ENCODE data around the gene OLAH.
A peak's percentile ranks its signal among the peaks of the same experiment; 100 is the strongest.
"Not testable (repeated sequence)": the region's sequence is repeated elsewhere in the genome, so short reads cannot be mapped to it uniquely, and the experiment has no call there.

Gene OLAH

DNA sequence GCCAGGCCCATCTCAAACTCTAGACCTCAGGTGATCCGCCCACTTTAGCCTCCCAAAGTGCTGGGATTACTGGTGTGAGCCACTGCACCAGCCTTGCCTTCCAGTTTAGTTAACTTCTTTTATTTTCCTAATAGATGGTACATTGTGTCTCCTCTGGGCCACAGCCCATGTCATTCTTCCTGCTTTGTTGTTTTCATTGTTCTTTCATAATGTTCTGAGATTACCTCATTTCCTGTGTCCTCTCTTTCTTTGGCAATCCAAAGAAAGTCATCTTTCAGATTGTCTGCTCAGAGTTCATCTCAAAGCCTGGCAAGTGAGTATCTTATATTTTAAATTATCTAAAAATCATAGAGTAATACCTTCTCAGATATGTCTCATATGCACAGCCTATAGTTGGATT lies at the start of gene OLAH:
TSS of gene OLAH (plus strand) at position 270 of the 400 bp plus-strand sequence. CDS start 3,346 bp downstream, outside the sequence.
- Histone ChIP-seq H3K36me3 (ENCODE audit: control insufficient read depth, insufficient read depth, low read length, severe bottlenecking) (no peaks in the 10 kb centered on the region), H3K9me3 (ENCODE audit: control insufficient read depth, low read length) (peaks cover 10% of the 10 kb centered on the region), H3K27me3 (replicated peaks; ENCODE audit: control insufficient read depth, insufficient read depth, low read length) (peaks cover 11% of the 10 kb centered on the region), H3K4me3 (ENCODE audit: low read length) (no peak within 1 kb of the TSS), H3K4me1 (ENCODE audit: control insufficient read depth, insufficient read depth, low read length) (peaks cover 14% of the 10 kb centered on the region), H3K9ac (ENCODE audit: low read length) (no peak within 1 kb of the TSS)
- peak; percentile 31 for DNase-seq (ENCODE audit: low read depth)

- H3K36me3 ChIP-seq (ENCODE audit: control insufficient read depth, insufficient read depth, low read length, severe bottlenecking): no peaks in the 10 kb centered on the region
- no peak overlapping the region for H3K9ac ChIP-seq (ENCODE audit: low read length)
- DNase-seq (ENCODE audit: low read depth): peak; percentile 48
- H3K9me3 ChIP-seq (ENCODE audit: control insufficient read depth, low read length): no peaks in the 10 kb centered on the region
- H3K4me3 ChIP-seq (ENCODE audit: low read length): no peak overlapping the region
- peaks cover 3% of the 10 kb centered on the region for H3K27me3 ChIP-seq (replicated peaks; ENCODE audit: control insufficient read depth, insufficient read depth, low read length)
- no peaks in the 10 kb centered on the region for H3K4me1 ChIP-seq (ENCODE audit: control insufficient read depth, insufficient read depth, low read length)
Measured at GRCh38 chr10:14995964-14996565, 47.7 kb upstream of the OLAH start.

GRCh38 chr10:15013530-15013929 lies 30.2 kb upstream of the OLAH start:
- H3K36me3 ChIP-seq (ENCODE audit: control insufficient read depth, insufficient read depth, low read length, severe bottlenecking); H3K9me3 ChIP-seq (ENCODE audit: control insufficient read depth, low read length); H3K4me3 ChIP-seq (ENCODE audit: low read length); H3K4me1 ChIP-seq (ENCODE audit: control insufficient read depth, insufficient read depth, low read length); DNase-seq (ENCODE audit: low read depth); H3K9ac ChIP-seq (ENCODE audit: low read length): not testable (repeated sequence)
- peaks cover 14% of the 10 kb centered on the region for H3K27me3 ChIP-seq (replicated peaks; ENCODE audit: control insufficient read depth, insufficient read depth, low read length)

DNA sequence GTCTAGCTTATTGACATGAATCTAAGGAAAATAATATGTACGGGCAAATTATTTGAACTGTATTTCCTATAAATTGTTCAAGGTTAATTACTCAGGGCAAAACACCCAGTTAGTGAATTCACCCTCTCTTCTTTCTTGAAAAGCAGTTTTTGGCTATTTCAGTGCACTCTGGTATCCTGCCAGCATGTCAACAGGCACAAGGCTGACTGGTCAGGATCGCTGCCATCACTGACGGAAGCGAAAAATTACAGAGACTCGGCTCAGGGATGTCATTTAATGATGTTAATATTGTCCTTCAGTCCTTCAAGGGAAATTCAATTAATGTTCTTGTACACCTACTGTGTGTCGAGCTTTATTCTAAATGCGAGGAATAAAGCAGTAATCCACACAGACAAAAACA lies 28.3 kb upstream of the OLAH start:
- Histone ChIP-seq H3K36me3 (ENCODE audit: control insufficient read depth, insufficient read depth, low read length, severe bottlenecking) (no peaks in the 10 kb centered on the region), H3K9me3 (ENCODE audit: control insufficient read depth, low read length) (no peaks in the 10 kb centered on the region), H3K4me1 (ENCODE audit: control insufficient read depth, insufficient read depth, low read length) (no peaks in the 10 kb centered on the region), H3K27me3 (replicated peaks; ENCODE audit: control insufficient read depth, insufficient read depth, low read length) (peaks cover 14% of the 10 kb centered on the region), H3K9ac (ENCODE audit: low read length) (no peak overlapping the region), H3K4me3 (ENCODE audit: low read length) (no peak overlapping the region)
- no peak for DNase-seq (ENCODE audit: low read depth)

DNA sequence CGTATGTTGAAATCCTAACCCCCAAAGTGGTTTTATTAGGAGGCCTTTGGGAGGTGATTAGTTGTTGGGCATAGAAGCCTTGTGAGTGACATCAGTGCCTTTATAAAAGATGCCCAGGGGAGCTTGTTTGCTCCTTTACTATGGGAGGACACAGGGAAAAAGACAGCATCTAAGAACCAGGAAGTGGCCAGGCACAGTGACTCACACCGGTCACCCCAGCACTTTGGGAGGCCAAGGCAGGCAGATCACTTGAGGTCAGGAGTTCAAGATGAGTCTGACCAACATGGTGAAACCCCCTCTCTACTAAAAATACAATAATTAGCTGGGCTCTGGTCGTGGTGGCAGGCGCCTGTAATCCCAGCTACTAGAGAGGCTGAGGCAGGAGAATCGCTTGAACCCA lies 22.8 kb upstream of the OLAH start:
- H3K4me3 ChIP-seq (ENCODE audit: low read length); H3K9me3 ChIP-seq (ENCODE audit: control insufficient read depth, low read length); H3K9ac ChIP-seq (ENCODE audit: low read length); H3K4me1 ChIP-seq (ENCODE audit: control insufficient read depth, insufficient read depth, low read length); H3K36me3 ChIP-seq (ENCODE audit: control insufficient read depth, insufficient read depth, low read length, severe bottlenecking); H3K27me3 ChIP-seq (replicated peaks; ENCODE audit: control insufficient read depth, insufficient read depth, low read length); DNase-seq (ENCODE audit: low read depth): not testable (repeated sequence)

- DNase-seq (ENCODE audit: low read depth); H3K9me3 ChIP-seq (ENCODE audit: control insufficient read depth, low read length); H3K4me3 ChIP-seq (ENCODE audit: low read length); H3K9ac ChIP-seq (ENCODE audit: low read length); H3K27me3 ChIP-seq (replicated peaks; ENCODE audit: control insufficient read depth, insufficient read depth, low read length); H3K36me3 ChIP-seq (ENCODE audit: control insufficient read depth, insufficient read depth, low read length, severe bottlenecking); H3K4me1 ChIP-seq (ENCODE audit: control insufficient read depth, insufficient read depth, low read length): not testable (repeated sequence)
Measured at GRCh38 chr10:15023079-15023478, 20.7 kb upstream of the OLAH start.

GRCh38 chr10:15024017-15025004 lies 19.4 kb upstream of the OLAH start:
- not testable (repeated sequence) for H3K9ac ChIP-seq (ENCODE audit: low read length); H3K4me1 ChIP-seq (ENCODE audit: control insufficient read depth, insufficient read depth, low read length); DNase-seq (ENCODE audit: low read depth); H3K36me3 ChIP-seq (ENCODE audit: control insufficient read depth, insufficient read depth, low read length, severe bottlenecking); H3K27me3 ChIP-seq (replicated peaks; ENCODE audit: control insufficient read depth, insufficient read depth, low read length); H3K4me3 ChIP-seq (ENCODE audit: low read length); H3K9me3 ChIP-seq (ENCODE audit: control insufficient read depth, low read length)

- DNase-seq (ENCODE audit: low read depth); H3K36me3 ChIP-seq (ENCODE audit: control insufficient read depth, insufficient read depth, low read length, severe bottlenecking); H3K9ac ChIP-seq (ENCODE audit: low read length); H3K27me3 ChIP-seq (replicated peaks; ENCODE audit: control insufficient read depth, insufficient read depth, low read length); H3K4me1 ChIP-seq (ENCODE audit: control insufficient read depth, insufficient read depth, low read length); H3K4me3 ChIP-seq (ENCODE audit: low read length); H3K9me3 ChIP-seq (ENCODE audit: control insufficient read depth, low read length): not testable (repeated sequence)
Measured at GRCh38 chr10:15025040-15025439, 18.7 kb upstream of the OLAH start.

- no peaks in the 10 kb centered on the region for H3K9me3 ChIP-seq (ENCODE audit: control insufficient read depth, low read length)
- peaks cover 7% of the 10 kb centered on the region for H3K27me3 ChIP-seq (replicated peaks; ENCODE audit: control insufficient read depth, insufficient read depth, low read length)
- DNase-seq (ENCODE audit: low read depth): peak; percentile 40
- no peaks in the 10 kb centered on the region for H3K4me1 ChIP-seq (ENCODE audit: control insufficient read depth, insufficient read depth, low read length)
- no peak overlapping the region for H3K4me3 ChIP-seq (ENCODE audit: low read length)
- no peak overlapping the region for H3K9ac ChIP-seq (ENCODE audit: low read length)
- H3K36me3 ChIP-seq (ENCODE audit: control insufficient read depth, insufficient read depth, low read length, severe bottlenecking): no peaks in the 10 kb centered on the region
Measured at GRCh38 chr10:15027741-15028140, 16.0 kb upstream of the OLAH start.

- Histone ChIP-seq H3K27me3 (replicated peaks; ENCODE audit: control insufficient read depth, insufficient read depth, low read length) (peaks cover 13% of the 10 kb centered on the region), H3K4me3 (ENCODE audit: low read length) (no peak overlapping the region), H3K9me3 (ENCODE audit: control insufficient read depth, low read length) (no peaks in the 10 kb centered on the region), H3K36me3 (ENCODE audit: control insufficient read depth, insufficient read depth, low read length, severe bottlenecking) (no peaks in the 10 kb centered on the region), H3K4me1 (ENCODE audit: control insufficient read depth, insufficient read depth, low read length) (no peaks in the 10 kb centered on the region), H3K9ac (ENCODE audit: low read length) (no peak overlapping the region)
- DNase-seq (ENCODE audit: low read depth): peak; percentile 53
Measured at GRCh38 chr10:15035385-15036301, 8.1 kb upstream of the OLAH start.

DNA sequence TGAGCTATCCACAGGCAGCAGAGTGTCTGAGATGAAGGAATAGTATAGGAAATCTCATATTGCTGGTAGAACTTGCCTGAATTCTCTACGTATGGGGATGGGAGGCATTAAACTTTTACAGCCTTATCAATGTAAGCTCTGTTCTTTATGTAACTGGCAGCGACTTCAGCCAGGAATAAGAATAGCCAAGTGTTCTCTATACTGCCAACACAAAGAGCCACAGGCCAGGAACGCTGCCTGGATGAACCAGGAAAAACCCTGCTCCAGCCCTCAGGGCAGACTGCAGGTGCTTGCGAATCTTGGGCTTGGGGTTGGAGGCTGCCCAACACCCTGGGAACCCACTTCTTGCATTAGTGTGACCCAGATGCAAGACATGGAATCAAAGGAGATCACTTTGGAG lies 6.1 kb upstream of the OLAH start:
- Histone ChIP-seq H3K9me3 (ENCODE audit: control insufficient read depth, low read length) (no peaks in the 10 kb centered on the region), H3K9ac (ENCODE audit: low read length) (no peak overlapping the region), H3K4me3 (ENCODE audit: low read length) (no peak overlapping the region), H3K27me3 (replicated peaks; ENCODE audit: control insufficient read depth, insufficient read depth, low read length) (peaks cover 11% of the 10 kb centered on the region), H3K36me3 (ENCODE audit: control insufficient read depth, insufficient read depth, low read length, severe bottlenecking) (no peaks in the 10 kb centered on the region), H3K4me1 (ENCODE audit: control insufficient read depth, insufficient read depth, low read length) (no peaks in the 10 kb centered on the region)
- DNase-seq (ENCODE audit: low read depth): no peak
